Measurements from ENCODE around the gene CTBP2.

CTBP2 gene

DNA sequence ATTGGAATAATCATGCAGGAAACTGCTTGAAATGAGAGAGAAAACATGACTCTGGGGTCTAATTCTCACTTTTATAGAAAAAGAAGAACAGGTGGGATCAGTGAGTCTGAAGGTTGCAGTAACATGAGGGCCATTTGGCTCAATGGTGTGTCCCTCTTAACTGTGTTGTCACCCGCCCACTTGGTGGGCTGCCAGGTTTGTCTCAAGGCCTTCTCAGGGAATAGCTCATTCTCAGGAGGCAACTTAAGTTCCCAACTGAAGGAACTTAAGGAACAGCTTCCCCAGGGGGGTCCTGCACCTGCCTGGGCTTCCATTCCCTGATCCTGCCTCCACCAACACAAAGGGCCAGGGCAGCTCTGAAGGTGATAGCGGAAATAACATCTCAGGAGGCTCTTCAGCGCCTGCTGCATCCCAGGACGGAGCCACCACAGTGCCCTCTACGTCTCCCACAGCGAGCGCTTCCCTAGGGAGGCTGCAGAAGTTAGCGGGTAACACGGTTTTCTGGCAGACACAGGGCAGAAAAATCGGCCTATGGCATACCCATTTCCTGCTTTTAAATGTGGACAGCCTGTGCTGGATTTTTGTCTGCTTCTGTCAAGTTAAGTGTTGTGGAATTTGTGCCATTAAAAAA lies 129.7 kb downstream of the CTBP2 start:
- no peak for TF ChIP-seq EP300 (IDR thresholded peaks at IDR 0.05; ENCODE audit: borderline replicate concordance)

DNA sequence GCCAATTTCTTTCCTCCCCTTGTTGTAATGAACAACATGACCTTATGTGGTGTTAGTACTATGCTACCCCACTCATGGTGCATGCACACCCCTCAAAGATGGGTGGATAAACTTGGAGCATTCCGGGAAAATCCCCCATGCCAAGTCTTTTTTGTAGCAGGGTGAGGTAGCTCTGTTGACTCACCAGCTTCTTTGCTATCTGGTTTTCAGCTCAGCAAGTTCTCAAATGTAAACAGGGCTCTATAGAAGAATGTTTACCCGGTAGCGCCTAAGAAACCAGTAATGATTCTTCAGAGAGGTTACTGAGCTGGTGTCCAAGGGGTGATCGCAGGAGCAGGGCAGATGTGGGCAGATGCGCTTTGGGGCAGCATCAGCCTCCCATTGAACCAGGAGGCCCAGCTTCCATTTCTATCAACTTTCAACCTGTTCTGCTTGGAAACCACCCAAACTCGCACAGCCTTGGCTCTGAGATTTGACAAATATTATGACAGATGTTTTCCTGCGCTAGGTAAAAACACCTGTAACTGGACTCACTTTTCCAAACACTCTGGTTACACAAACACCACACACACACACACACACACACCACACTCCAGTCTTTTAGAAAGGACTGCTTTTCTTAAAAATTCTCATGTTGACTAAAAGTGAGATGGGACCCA lies 130.7 kb downstream of the CTBP2 start:
- TF ChIP-seq, protein P1, sequence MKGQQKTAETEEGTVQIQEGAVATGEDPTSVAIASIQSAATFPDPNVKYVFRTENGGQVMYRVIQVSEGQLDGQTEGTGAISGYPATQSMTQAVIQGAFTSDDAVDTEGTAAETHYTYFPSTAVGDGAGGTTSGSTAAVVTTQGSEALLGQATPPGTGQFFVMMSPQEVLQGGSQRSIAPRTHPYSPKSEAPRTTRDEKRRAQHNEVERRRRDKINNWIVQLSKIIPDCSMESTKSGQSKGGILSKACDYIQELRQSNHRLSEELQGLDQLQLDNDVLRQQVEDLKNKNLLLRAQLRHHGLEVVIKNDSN (IDR thresholded peaks at IDR 0.05) = no peak
- no peak for TF ChIP-seq CEBPB (IDR thresholded peaks at IDR 0.05)
- TF ChIP-seq TCF12 (IDR thresholded peaks at IDR 0.05; ENCODE audit: low read depth) = no peak
- TF ChIP-seq EP300 (IDR thresholded peaks at IDR 0.05; ENCODE audit: borderline replicate concordance) = no peak
- no peak for TF ChIP-seq FOXM1 (IDR thresholded peaks at IDR 0.05; ENCODE audit: borderline replicate concordance, low read depth)
- TF ChIP-seq NFIC (IDR thresholded peaks at IDR 0.05) = no peak
- no peak for TF ChIP-seq TEAD4 (IDR thresholded peaks at IDR 0.05)
- TF ChIP-seq, protein P2, sequence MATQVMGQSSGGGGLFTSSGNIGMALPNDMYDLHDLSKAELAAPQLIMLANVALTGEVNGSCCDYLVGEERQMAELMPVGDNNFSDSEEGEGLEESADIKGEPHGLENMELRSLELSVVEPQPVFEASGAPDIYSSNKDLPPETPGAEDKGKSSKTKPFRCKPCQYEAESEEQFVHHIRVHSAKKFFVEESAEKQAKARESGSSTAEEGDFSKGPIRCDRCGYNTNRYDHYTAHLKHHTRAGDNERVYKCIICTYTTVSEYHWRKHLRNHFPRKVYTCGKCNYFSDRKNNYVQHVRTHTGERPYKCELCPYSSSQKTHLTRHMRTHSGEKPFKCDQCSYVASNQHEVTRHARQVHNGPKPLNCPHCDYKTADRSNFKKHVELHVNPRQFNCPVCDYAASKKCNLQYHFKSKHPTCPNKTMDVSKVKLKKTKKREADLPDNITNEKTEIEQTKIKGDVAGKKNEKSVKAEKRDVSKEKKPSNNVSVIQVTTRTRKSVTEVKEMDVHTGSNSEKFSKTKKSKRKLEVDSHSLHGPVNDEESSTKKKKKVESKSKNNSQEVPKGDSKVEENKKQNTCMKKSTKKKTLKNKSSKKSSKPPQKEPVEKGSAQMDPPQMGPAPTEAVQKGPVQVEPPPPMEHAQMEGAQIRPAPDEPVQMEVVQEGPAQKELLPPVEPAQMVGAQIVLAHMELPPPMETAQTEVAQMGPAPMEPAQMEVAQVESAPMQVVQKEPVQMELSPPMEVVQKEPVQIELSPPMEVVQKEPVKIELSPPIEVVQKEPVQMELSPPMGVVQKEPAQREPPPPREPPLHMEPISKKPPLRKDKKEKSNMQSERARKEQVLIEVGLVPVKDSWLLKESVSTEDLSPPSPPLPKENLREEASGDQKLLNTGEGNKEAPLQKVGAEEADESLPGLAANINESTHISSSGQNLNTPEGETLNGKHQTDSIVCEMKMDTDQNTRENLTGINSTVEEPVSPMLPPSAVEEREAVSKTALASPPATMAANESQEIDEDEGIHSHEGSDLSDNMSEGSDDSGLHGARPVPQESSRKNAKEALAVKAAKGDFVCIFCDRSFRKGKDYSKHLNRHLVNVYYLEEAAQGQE (IDR thresholded peaks at IDR 0.05; ENCODE audit: low read depth) = no peak
- no peak for TF ChIP-seq TAF1 (IDR thresholded peaks at IDR 0.05; ENCODE audit: low read depth)
- TF ChIP-seq RAD21 (IDR thresholded peaks at IDR 0.05; ENCODE audit: low read depth) = no peak
- no peak for TF ChIP-seq MAX (IDR thresholded peaks at IDR 0.05)
- no peak for TF ChIP-seq YY1 (IDR thresholded peaks at IDR 0.05; ENCODE audit: low read depth)
- TF ChIP-seq CREB1 (IDR thresholded peaks at IDR 0.05; ENCODE audit: low read depth) = no peak
- no peak for TF ChIP-seq ZBTB7A (IDR thresholded peaks at IDR 0.05; ENCODE audit: low read depth)
- no peak for TF ChIP-seq EGR1 (IDR thresholded peaks at IDR 0.05)

DNA sequence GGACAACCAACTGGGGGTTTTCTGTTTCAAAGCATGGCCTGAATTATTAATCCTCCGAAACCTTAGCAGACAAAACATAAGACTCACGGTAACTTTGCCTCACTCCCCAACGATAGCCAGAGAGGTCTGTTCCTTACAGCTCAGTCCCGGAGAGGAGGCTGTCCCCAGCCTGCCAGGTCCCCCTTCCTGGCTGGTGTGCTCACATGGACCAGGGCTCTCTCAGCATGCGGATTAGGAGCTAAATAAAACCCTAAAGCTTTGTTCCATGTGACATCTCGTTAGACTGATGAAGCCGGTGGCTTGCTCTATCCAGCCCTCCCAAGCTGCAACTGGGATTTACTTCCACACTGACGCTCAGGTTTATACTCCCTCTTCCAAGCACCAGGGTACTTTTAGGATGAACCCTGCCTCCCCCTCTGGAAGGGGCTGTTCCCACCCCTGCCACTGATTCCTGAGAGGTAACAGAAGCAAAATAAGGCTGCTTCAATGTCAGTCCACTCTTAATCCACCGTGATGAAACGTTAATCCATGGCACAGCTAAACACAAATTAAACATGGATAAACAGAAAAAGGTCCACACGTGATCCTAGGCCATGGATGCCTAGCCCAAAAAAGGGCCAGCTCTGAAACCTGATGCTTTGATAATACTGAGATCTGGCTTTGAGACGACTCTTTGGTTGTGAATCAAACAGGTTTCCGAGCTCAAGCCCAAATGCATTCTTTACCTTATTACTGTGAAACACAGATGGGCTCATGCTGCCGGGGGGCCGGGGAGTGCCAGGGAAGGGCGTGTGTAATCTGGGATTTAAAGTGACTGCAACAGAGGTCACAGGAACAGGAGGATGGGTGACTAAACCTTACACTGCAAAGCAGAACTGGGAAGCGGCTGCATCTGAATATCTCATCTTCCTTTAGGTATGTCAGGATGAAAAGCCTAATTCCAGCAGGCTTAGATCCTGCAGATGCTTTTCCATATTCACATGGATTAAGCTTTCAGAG lies 132.2 kb downstream of the CTBP2 start:
- TF ChIP-seq TAF1 (IDR thresholded peaks at IDR 0.05; ENCODE audit: low read depth) (no peak), TCF12 (IDR thresholded peaks at IDR 0.05; ENCODE audit: low read depth) (no peak), NFIC (IDR thresholded peaks at IDR 0.05) (no peak), TEAD4 (IDR thresholded peaks at IDR 0.05) (no peak), EP300 (IDR thresholded peaks at IDR 0.05; ENCODE audit: borderline replicate concordance) (no peak), FOXM1 (IDR thresholded peaks at IDR 0.05; ENCODE audit: borderline replicate concordance, low read depth) (no peak), CREB1 (IDR thresholded peaks at IDR 0.05; ENCODE audit: low read depth) (no peak), MAX (IDR thresholded peaks at IDR 0.05) (no peak), EGR1 (IDR thresholded peaks at IDR 0.05) (no peak), ZBTB7A (IDR thresholded peaks at IDR 0.05; ENCODE audit: low read depth) (no peak), YY1 (IDR thresholded peaks at IDR 0.05; ENCODE audit: low read depth) (no peak), RAD21 (IDR thresholded peaks at IDR 0.05; ENCODE audit: low read depth) (no peak), CEBPB (IDR thresholded peaks at IDR 0.05) (no peak)
- TF ChIP-seq, protein P1 (IDR thresholded peaks at IDR 0.05) = no peak
- TF ChIP-seq, protein P2 (IDR thresholded peaks at IDR 0.05; ENCODE audit: low read depth) = no peak

DNA sequence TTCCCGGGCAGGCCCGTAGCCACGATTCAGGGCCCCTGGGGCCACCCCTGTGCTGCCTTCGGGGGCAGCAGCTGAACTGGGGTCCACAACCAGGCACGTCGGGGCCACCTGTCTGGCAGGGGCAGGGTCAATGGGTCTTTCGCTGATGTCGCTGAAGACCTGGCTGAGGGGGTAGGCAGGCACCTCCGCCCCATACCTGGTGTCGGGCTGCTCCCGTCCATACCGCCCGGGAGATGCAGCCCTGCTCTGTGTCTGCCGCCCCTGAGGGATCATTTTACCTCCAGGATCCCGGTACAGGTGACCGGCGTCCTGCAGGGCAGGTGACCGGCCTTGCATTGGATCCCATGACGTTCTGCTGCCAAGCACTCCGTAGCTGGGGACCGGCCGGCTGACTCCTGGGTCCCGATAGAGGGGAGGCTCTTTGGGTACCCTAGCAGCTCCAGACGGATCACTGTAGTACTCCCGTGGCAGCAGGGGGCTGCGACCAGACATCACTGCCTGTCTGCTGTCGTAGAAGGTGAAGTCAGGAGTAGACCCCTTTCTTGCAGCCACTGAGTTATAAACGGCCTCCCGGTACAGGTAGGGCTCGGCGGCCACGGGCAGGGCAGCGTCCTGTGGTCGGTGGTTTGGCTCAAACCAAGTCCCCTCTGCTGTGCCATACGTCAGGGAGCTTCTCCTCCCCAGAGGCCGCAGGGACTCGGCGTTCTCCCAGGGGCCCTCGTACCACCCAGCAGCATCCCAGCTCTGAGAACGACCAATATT lies 133.2 kb downstream of the CTBP2 start:
- TF ChIP-seq EP300 (IDR thresholded peaks at IDR 0.05; ENCODE audit: borderline replicate concordance) = no peak
- TF ChIP-seq, protein P1 (IDR thresholded peaks at IDR 0.05) = no peak
- TF ChIP-seq ZBTB7A (IDR thresholded peaks at IDR 0.05; ENCODE audit: low read depth) = no peak
- TF ChIP-seq RAD21 (IDR thresholded peaks at IDR 0.05; ENCODE audit: low read depth) = no peak
- TF ChIP-seq MAX (IDR thresholded peaks at IDR 0.05) = no peak
- TF ChIP-seq CEBPB (IDR thresholded peaks at IDR 0.05) = no peak
- no peak for TF ChIP-seq YY1 (IDR thresholded peaks at IDR 0.05; ENCODE audit: low read depth)
- TF ChIP-seq CREB1 (IDR thresholded peaks at IDR 0.05; ENCODE audit: low read depth) = no peak
- no peak for TF ChIP-seq EGR1 (IDR thresholded peaks at IDR 0.05)
- no peak for TF ChIP-seq TCF12 (IDR thresholded peaks at IDR 0.05; ENCODE audit: low read depth)
- TF ChIP-seq NFIC (IDR thresholded peaks at IDR 0.05) = no peak
- TF ChIP-seq FOXM1 (IDR thresholded peaks at IDR 0.05; ENCODE audit: borderline replicate concordance, low read depth) = no peak
- no peak for TF ChIP-seq TEAD4 (IDR thresholded peaks at IDR 0.05)

Measured in Ishikawa (cell line).